NB4 (cell line): Measurements from ENCODE around the gene NOTCH3.
A peak's percentile ranks its signal among the peaks of the same experiment; 100 is the strongest.

Experiments used
- DNase-seq: peaks from one replicate; pipeline ENCODE4 v3.0.0; 2010; ENCODE audit warnings: low read depth
- H3K4me3 ChIP-seq: one replicate; pipeline ENCODE4 v1.5.1; 2011; ENCODE audit warnings: mild to moderate bottlenecking, low read depth, low read length, moderate library complexity
- CTCF ChIP-seq: IDR thresholded peaks from one replicate; pipeline ENCODE4 v1.5.1; 2012; ENCODE audit warnings: low read depth, low read length
- MAX ChIP-seq: IDR thresholded peaks from 2 replicates; pipeline ENCODE4 v1.6.1; 2011; ENCODE audit warnings: low read depth, low read length
- MYC ChIP-seq: IDR thresholded peaks from 2 replicates; pipeline ENCODE4 v1.6.1; 2011; ENCODE audit warnings: low read depth, low read length
- POLR2A ChIP-seq: IDR thresholded peaks from 2 replicates; pipeline ENCODE4 v1.6.1; 2011; ENCODE audit warnings: mild to moderate bottlenecking; ENCODE audit not compliant: insufficient read length; ENCODE audit errors: extremely low read depth

The NOTCH3 gene

GRCh38 chr19:15115080-15115479, 85.7 kb downstream of the NOTCH3 start:
- no peak for DNase-seq
- H3K4me3 ChIP-seq: no peak overlapping the region
- TF ChIP-seq MYC (no peak), POLR2A (no peak), CTCF (no peak), MAX (no peak)

DNA sequence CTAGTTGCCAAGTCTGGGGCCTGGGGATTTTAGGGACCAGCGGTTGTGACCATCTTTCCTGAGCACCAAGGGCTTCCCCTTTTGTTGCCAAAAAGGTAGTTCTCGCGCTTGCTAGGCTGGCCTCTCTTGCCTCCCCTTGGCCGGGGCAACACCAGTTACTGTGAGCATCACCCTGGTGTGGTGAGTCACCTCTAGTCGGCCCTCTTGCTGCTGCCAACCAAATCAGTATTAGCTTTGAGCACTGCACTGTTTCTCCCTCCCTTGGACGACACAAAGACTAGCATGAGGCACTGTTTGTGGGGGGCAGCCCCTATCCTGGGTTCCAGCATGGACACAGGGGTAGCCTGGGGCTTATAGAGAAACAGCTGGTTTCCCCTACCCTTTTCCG, 86.6 kb downstream of the NOTCH3 start:
- TF ChIP-seq MAX (no peak), POLR2A (no peak), CTCF (no peak), MYC (no peak)
- DNase-seq: peak; percentile 17
- no peak overlapping the region for H3K4me3 ChIP-seq

DNA sequence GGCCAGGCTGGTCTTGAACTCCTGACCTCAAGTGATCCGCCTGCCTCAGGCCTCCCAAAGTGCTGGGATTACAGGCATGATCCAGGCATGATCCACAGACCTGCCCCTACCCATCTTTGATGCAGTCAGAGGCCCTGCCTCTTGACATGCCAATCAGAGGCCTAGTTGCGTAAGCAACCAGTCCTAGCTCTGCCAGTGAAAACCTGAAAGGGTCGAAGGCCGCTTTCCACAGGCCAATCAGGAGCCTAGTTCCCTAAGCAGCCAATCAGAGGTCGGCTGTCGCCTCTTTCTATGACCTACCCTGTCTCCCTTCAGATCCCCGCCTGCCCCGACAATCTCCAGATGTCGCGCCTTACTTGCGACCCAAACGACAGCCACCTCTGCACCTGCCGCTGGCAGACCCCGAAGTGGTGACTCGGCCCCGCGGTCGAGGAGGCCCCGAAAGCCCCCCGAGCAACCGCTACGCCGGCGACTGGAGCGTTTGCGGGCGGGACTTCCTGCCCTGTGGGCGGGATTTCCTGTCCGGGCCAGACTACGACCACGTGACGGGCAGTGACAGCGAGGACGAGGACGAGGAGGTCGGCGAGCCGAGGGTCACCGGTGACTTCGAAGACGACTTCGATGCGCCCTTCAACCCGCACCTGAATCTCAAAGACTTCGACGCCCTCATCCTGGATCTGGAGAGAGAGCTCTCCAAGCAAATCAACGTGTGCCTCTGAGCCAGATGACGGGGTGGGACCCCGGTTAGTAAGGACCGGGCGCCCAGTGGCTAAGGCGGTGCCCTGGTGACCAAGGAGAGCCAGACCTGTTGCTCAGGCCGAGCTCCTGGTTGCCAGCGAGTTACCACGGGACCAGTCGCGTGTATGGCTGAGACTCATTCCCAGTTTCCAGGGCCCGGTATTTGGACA, 87.3 kb downstream of the NOTCH3 start:
- TF ChIP-seq MAX: no peak
- no peak for TF ChIP-seq MYC
- TF ChIP-seq CTCF: no peak
- TF ChIP-seq POLR2A: no peak
- peak; percentile 17 for DNase-seq
- H3K4me3 ChIP-seq: no peak overlapping the region

DNA sequence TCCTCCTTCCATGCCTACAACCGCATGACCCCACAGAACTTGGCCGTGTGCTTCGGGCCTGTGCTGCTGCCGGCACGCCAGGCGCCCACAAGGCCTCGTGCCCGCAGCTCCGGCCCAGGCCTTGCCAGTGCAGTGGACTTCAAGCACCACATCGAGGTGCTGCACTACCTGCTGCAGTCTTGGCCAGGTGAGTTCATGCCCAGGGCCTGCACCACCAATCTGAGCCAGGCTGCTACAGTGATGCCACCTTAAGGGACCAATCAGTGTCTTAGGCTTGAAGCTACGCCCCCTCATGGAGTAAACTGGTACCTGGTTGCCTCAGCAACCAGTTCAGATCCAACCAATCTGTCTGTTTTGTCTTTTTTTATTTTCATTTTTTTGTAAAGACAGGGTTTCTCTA, 88.4 kb downstream of the NOTCH3 start:
- no peak for DNase-seq
- H3K4me3 ChIP-seq: no peak overlapping the region
- TF ChIP-seq MAX (no peak), CTCF (no peak), MYC (no peak), POLR2A (no peak)

GRCh38 chr19:15111758-15112157, 89.0 kb downstream of the NOTCH3 start:
- DNase-seq: no peak
- TF ChIP-seq MAX (no peak), MYC (no peak), CTCF (no peak), POLR2A (no peak)
- H3K4me3 ChIP-seq: no peak overlapping the region
